ENCODE data around the gene OR11H6.
"Not testable (repeated sequence)": the region's sequence is repeated elsewhere in the genome, so short reads cannot be mapped to it uniquely, and the experiment has no call there.

OR11H6 gene

GRCh38 chr14:20262642-20263128 is 39.2 kb downstream of the OR11H6 start:
- no peak for DNase-seq (ENCODE audit: low read depth)

GRCh38 chr14:20264361-20264760 is 40.9 kb downstream of the OR11H6 start:
- not testable (repeated sequence) for DNase-seq (ENCODE audit: low read depth)

- DNase-seq (ENCODE audit: low read depth) = no peak
These were observed 50.6 kb downstream of the OR11H6 start for GRCh38 chr14:20274062-20274461.

All from stimulated activated CD8-positive, alpha-beta memory T cell treated with anti-CD3 and anti-CD28 coated beads, Interleukin-7, amount 100 ng/mL, for 24 hours (primary cell).